Measurements from ENCODE around the gene PANX1.

Gene PANX1

GRCh38 chr11:94129512-94130297, 1.1 kb downstream of the PANX1 start:
- DNase-seq (ENCODE audit: low spot score) = no peak

- no peak for DNase-seq (ENCODE audit: low spot score)
Measured at GRCh38 chr11:94130298-94131046, 1.8 kb downstream of the PANX1 start.

GRCh38 chr11:94131047-94131717, 2.5 kb downstream of the PANX1 start:
- DNase-seq (ENCODE audit: low spot score) = no peak

- no peak for DNase-seq (ENCODE audit: low spot score)
Measured at GRCh38 chr11:94131718-94132115, 3.1 kb downstream of the PANX1 start.

- DNase-seq (ENCODE audit: low spot score) = no peak
Measured at GRCh38 chr11:94132152-94132558, 3.5 kb downstream of the PANX1 start.

- no peak for DNase-seq (ENCODE audit: low spot score)
Measured at GRCh38 chr11:94132823-94133408, 4.3 kb downstream of the PANX1 start.

- no peak for DNase-seq (ENCODE audit: low spot score)
Measured at GRCh38 chr11:94133752-94134151, 5.1 kb downstream of the PANX1 start.

- no peak for DNase-seq (ENCODE audit: low spot score)
Measured at GRCh38 chr11:94134651-94135512, 6.2 kb downstream of the PANX1 start.

- DNase-seq (ENCODE audit: low spot score) = no peak
Measured at GRCh38 chr11:94139416-94139815, 10.8 kb downstream of the PANX1 start.

- no peak for DNase-seq (ENCODE audit: low spot score)
Measured at GRCh38 chr11:94140154-94140655, 11.6 kb downstream of the PANX1 start.

- DNase-seq (ENCODE audit: low spot score) = no peak
Measured at GRCh38 chr11:94141511-94142307, 13.1 kb downstream of the PANX1 start.

- DNase-seq (ENCODE audit: low spot score) = no peak
Measured at GRCh38 chr11:94142308-94143281, 14.0 kb downstream of the PANX1 start.

- no peak for DNase-seq (ENCODE audit: low spot score)
Measured at GRCh38 chr11:94144216-94144615, 15.6 kb downstream of the PANX1 start.

GRCh38 chr11:94144664-94145063, 16.0 kb downstream of the PANX1 start:
- no peak for DNase-seq (ENCODE audit: low spot score)

GRCh38 chr11:94145431-94145830, 16.8 kb downstream of the PANX1 start:
- DNase-seq (ENCODE audit: low spot score) = no peak

- no peak for DNase-seq (ENCODE audit: low spot score)
Measured at GRCh38 chr11:94145916-94146315, 17.3 kb downstream of the PANX1 start.

- no peak for DNase-seq (ENCODE audit: low spot score)
Measured at GRCh38 chr11:94147433-94147845, 18.8 kb downstream of the PANX1 start.

GRCh38 chr11:94148189-94148588, 19.5 kb downstream of the PANX1 start:
- no peak for DNase-seq (ENCODE audit: low spot score)

- DNase-seq (ENCODE audit: low spot score) = no peak
Measured at GRCh38 chr11:94149431-94150017, 20.9 kb downstream of the PANX1 start.

All from CD4-positive, alpha-beta T cell treated with Interleukin-6 at 100 ng/mL for 8 hours (primary cell).